A673 (cell line): ENCODE results near the gene AGRP.

Source experiments
- EZH2 ChIP-seq: fragments of 200-600 bp; sonication (generic); IDR thresholded peaks from 2 replicates; pipeline ENCODE4 v1.6.1; 2017; ENCODE audit warnings: borderline replicate concordance, low read depth, mild to moderate bottlenecking, mixed read lengths, antibody characterized with exemption, low read length; ENCODE audit not compliant: poor library complexity, severe bottlenecking
- TF ChIP-seq, protein P1 (sequence below): fragments of 300-800, 200-600 bp; sonication (generic); conservative IDR thresholded peaks from 2 replicates; pipeline ENCODE4 v1.5.1; 2017; ENCODE audit warnings: low read depth, mild to moderate bottlenecking, antibody characterized with exemption, low read length, moderate library complexity, mixed read lengths

DNA sequence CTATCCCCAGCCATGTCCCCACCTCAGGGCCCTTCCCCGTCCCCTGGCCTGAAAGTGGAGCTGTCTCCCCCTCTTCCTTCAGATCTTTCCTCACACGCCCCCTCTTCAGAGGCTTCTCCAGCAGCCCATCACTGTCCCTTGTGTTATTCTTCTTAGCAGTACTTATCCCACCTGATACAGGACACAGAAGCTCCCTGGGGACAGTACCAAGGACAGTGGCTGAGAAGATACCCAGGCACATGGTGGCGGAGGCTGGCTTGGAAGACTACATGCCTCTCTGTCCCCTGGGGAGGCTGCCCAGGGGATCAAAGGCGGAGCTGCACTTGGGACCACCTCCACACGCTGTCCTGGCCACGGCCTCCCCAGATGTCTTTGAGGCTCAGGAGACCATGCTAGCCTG lies 28.5 kb downstream of the AGRP start:
- TF ChIP-seq, protein P1, sequence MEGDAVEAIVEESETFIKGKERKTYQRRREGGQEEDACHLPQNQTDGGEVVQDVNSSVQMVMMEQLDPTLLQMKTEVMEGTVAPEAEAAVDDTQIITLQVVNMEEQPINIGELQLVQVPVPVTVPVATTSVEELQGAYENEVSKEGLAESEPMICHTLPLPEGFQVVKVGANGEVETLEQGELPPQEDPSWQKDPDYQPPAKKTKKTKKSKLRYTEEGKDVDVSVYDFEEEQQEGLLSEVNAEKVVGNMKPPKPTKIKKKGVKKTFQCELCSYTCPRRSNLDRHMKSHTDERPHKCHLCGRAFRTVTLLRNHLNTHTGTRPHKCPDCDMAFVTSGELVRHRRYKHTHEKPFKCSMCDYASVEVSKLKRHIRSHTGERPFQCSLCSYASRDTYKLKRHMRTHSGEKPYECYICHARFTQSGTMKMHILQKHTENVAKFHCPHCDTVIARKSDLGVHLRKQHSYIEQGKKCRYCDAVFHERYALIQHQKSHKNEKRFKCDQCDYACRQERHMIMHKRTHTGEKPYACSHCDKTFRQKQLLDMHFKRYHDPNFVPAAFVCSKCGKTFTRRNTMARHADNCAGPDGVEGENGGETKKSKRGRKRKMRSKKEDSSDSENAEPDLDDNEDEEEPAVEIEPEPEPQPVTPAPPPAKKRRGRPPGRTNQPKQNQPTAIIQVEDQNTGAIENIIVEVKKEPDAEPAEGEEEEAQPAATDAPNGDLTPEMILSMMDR, result no peak
- no peak for TF ChIP-seq EZH2
